Measurements from ENCODE around the gene FRMPD4.

Gene FRMPD4

GRCh38 chrX:12360383-12360782 lies 222.1 kb downstream of the FRMPD4 start:
- Histone ChIP-seq H2AFZ (ENCODE audit: low read length, unreplicated experiment) (peak overlapping the region; percentile 91), H3K4me1 (ENCODE audit: control insufficient read depth, insufficient read depth, low read length, unreplicated experiment) (peaks cover 30% of the 10 kb centered on the region), H3K27me3 (ENCODE audit: insufficient read depth, low read length) (no peaks in the 10 kb centered on the region), H3K36me3 (ENCODE audit: insufficient read depth, low read length) (no peaks in the 10 kb centered on the region), H3K4me3 (ENCODE audit: low read depth, low read length) (peak overlapping the region; percentile 60; the same call in 1 of the 2 replicates), H3K27ac (ENCODE audit: low read depth, low read length) (peak overlapping the region; percentile 100), H3K79me2 (ENCODE audit: control insufficient read depth, insufficient read depth, low read length, unreplicated experiment) (no peaks in the 10 kb centered on the region)

- Histone ChIP-seq H3K36me3 (ENCODE audit: insufficient read depth, low read length) (no peaks in the 10 kb centered on the region), H3K27ac (ENCODE audit: low read depth, low read length) (peak overlapping the region; percentile 100), H3K79me2 (ENCODE audit: control insufficient read depth, insufficient read depth, low read length, unreplicated experiment) (no peaks in the 10 kb centered on the region), H3K4me3 (ENCODE audit: low read depth, low read length) (peak overlapping the region; percentile 60; the same call in 1 of the 2 replicates), H3K27me3 (ENCODE audit: insufficient read depth, low read length) (no peaks in the 10 kb centered on the region), H2AFZ (ENCODE audit: low read length, unreplicated experiment) (peak overlapping the region; percentile 91), H3K4me1 (ENCODE audit: control insufficient read depth, insufficient read depth, low read length, unreplicated experiment) (peaks cover 32% of the 10 kb centered on the region)
Observed at GRCh38 chrX:12360986-12361598, 222.8 kb downstream of the FRMPD4 start.

- no peaks in the 10 kb centered on the region for H3K27me3 ChIP-seq (ENCODE audit: insufficient read depth, low read length)
- no peak overlapping the region for H3K27ac ChIP-seq (ENCODE audit: low read depth, low read length)
- peaks cover 31% of the 10 kb centered on the region for H3K4me1 ChIP-seq (ENCODE audit: control insufficient read depth, insufficient read depth, low read length, unreplicated experiment)
- H3K4me3 ChIP-seq (ENCODE audit: low read depth, low read length): no peak overlapping the region
- no peak overlapping the region for H2AFZ ChIP-seq (ENCODE audit: low read length, unreplicated experiment)
- no peaks in the 10 kb centered on the region for H3K79me2 ChIP-seq (ENCODE audit: control insufficient read depth, insufficient read depth, low read length, unreplicated experiment)
- H3K36me3 ChIP-seq (ENCODE audit: insufficient read depth, low read length): no peaks in the 10 kb centered on the region
Observed at GRCh38 chrX:12363216-12363615, 224.9 kb downstream of the FRMPD4 start.

GRCh38 chrX:12366440-12366839 lies 228.2 kb downstream of the FRMPD4 start:
- Histone ChIP-seq H3K27ac (ENCODE audit: low read depth, low read length) (no peak overlapping the region), H3K36me3 (ENCODE audit: insufficient read depth, low read length) (no peaks in the 10 kb centered on the region), H3K27me3 (ENCODE audit: insufficient read depth, low read length) (no peaks in the 10 kb centered on the region), H3K4me3 (ENCODE audit: low read depth, low read length) (no peak overlapping the region), H3K79me2 (ENCODE audit: control insufficient read depth, insufficient read depth, low read length, unreplicated experiment) (no peaks in the 10 kb centered on the region), H3K4me1 (ENCODE audit: control insufficient read depth, insufficient read depth, low read length, unreplicated experiment) (peaks cover 25% of the 10 kb centered on the region), H2AFZ (ENCODE audit: low read length, unreplicated experiment) (no peak overlapping the region)

GRCh38 chrX:12367254-12367653 lies 229.0 kb downstream of the FRMPD4 start:
- Histone ChIP-seq H3K27me3 (ENCODE audit: insufficient read depth, low read length) (no peaks in the 10 kb centered on the region), H3K27ac (ENCODE audit: low read depth, low read length) (no peak overlapping the region), H3K4me1 (ENCODE audit: control insufficient read depth, insufficient read depth, low read length, unreplicated experiment) (peaks cover 29% of the 10 kb centered on the region), H3K79me2 (ENCODE audit: control insufficient read depth, insufficient read depth, low read length, unreplicated experiment) (no peaks in the 10 kb centered on the region), H3K36me3 (ENCODE audit: insufficient read depth, low read length) (no peaks in the 10 kb centered on the region), H3K4me3 (ENCODE audit: low read depth, low read length) (no peak overlapping the region), H2AFZ (ENCODE audit: low read length, unreplicated experiment) (no peak overlapping the region)

- H2AFZ ChIP-seq (ENCODE audit: low read length, unreplicated experiment): peak overlapping the region; percentile 21
- H3K27ac ChIP-seq (ENCODE audit: low read depth, low read length): peak overlapping the region; percentile 79
- no peaks in the 10 kb centered on the region for H3K27me3 ChIP-seq (ENCODE audit: insufficient read depth, low read length)
- H3K4me3 ChIP-seq (ENCODE audit: low read depth, low read length): peak overlapping the region; percentile 60; the same call in 1 of the 2 replicates
- no peaks in the 10 kb centered on the region for H3K79me2 ChIP-seq (ENCODE audit: control insufficient read depth, insufficient read depth, low read length, unreplicated experiment)
- H3K4me1 ChIP-seq (ENCODE audit: control insufficient read depth, insufficient read depth, low read length, unreplicated experiment): peaks cover 34% of the 10 kb centered on the region
- H3K36me3 ChIP-seq (ENCODE audit: insufficient read depth, low read length): no peaks in the 10 kb centered on the region
Observed at GRCh38 chrX:12370497-12370986, 232.3 kb downstream of the FRMPD4 start.

GRCh38 chrX:12372111-12372510 lies 233.8 kb downstream of the FRMPD4 start:
- peaks cover 26% of the 10 kb centered on the region for H3K4me1 ChIP-seq (ENCODE audit: control insufficient read depth, insufficient read depth, low read length, unreplicated experiment)

GRCh38 chrX:12374286-12374685 lies 236.0 kb downstream of the FRMPD4 start:
- no peaks in the 10 kb centered on the region for H3K79me2 ChIP-seq (ENCODE audit: control insufficient read depth, insufficient read depth, low read length, unreplicated experiment)

More at GRCh38 chrX:12372111-12372510, 233.8 kb downstream of the FRMPD4 start:
- Histone ChIP-seq H3K27me3 (ENCODE audit: insufficient read depth, low read length) (no peaks in the 10 kb centered on the region), H3K79me2 (ENCODE audit: control insufficient read depth, insufficient read depth, low read length, unreplicated experiment) (no peaks in the 10 kb centered on the region), H3K36me3 (ENCODE audit: insufficient read depth, low read length) (no peaks in the 10 kb centered on the region), H2AFZ (ENCODE audit: low read length, unreplicated experiment) (peak overlapping the region; percentile 40), H3K4me3 (ENCODE audit: low read depth, low read length) (peak overlapping the region; percentile 60; the same call in 1 of the 2 replicates), H3K27ac (ENCODE audit: low read depth, low read length) (peak overlapping the region; percentile 79)

GRCh38 chrX:12378253-12378652 lies 240.0 kb downstream of the FRMPD4 start:
- H2AFZ ChIP-seq (ENCODE audit: low read length, unreplicated experiment): no peak overlapping the region
- H3K4me1 ChIP-seq (ENCODE audit: control insufficient read depth, insufficient read depth, low read length, unreplicated experiment): peaks cover 13% of the 10 kb centered on the region
- H3K79me2 ChIP-seq (ENCODE audit: control insufficient read depth, insufficient read depth, low read length, unreplicated experiment): no peaks in the 10 kb centered on the region
- no peak overlapping the region for H3K4me3 ChIP-seq (ENCODE audit: low read depth, low read length)
- H3K27me3 ChIP-seq (ENCODE audit: insufficient read depth, low read length): no peaks in the 10 kb centered on the region
- H3K36me3 ChIP-seq (ENCODE audit: insufficient read depth, low read length): no peaks in the 10 kb centered on the region
- no peak overlapping the region for H3K27ac ChIP-seq (ENCODE audit: low read depth, low read length)

More at GRCh38 chrX:12374286-12374685, 236.0 kb downstream of the FRMPD4 start:
- Histone ChIP-seq H3K27me3 (ENCODE audit: insufficient read depth, low read length) (no peaks in the 10 kb centered on the region), H3K27ac (ENCODE audit: low read depth, low read length) (no peak overlapping the region), H3K4me3 (ENCODE audit: low read depth, low read length) (no peak overlapping the region), H3K4me1 (ENCODE audit: control insufficient read depth, insufficient read depth, low read length, unreplicated experiment) (peaks cover 34% of the 10 kb centered on the region), H3K36me3 (ENCODE audit: insufficient read depth, low read length) (no peaks in the 10 kb centered on the region), H2AFZ (ENCODE audit: low read length, unreplicated experiment) (no peak overlapping the region)

- H2AFZ ChIP-seq (ENCODE audit: low read length, unreplicated experiment): no peak overlapping the region
- no peaks in the 10 kb centered on the region for H3K79me2 ChIP-seq (ENCODE audit: control insufficient read depth, insufficient read depth, low read length, unreplicated experiment)
- H3K27me3 ChIP-seq (ENCODE audit: insufficient read depth, low read length): no peaks in the 10 kb centered on the region
- no peak overlapping the region for H3K4me3 ChIP-seq (ENCODE audit: low read depth, low read length)
- peaks cover 13% of the 10 kb centered on the region for H3K4me1 ChIP-seq (ENCODE audit: control insufficient read depth, insufficient read depth, low read length, unreplicated experiment)
- no peak overlapping the region for H3K27ac ChIP-seq (ENCODE audit: low read depth, low read length)
- H3K36me3 ChIP-seq (ENCODE audit: insufficient read depth, low read length): no peaks in the 10 kb centered on the region
Observed at GRCh38 chrX:12378706-12379105, 240.4 kb downstream of the FRMPD4 start.

- no peaks in the 10 kb centered on the region for H3K36me3 ChIP-seq (ENCODE audit: insufficient read depth, low read length)
- H3K79me2 ChIP-seq (ENCODE audit: control insufficient read depth, insufficient read depth, low read length, unreplicated experiment): no peaks in the 10 kb centered on the region
- H2AFZ ChIP-seq (ENCODE audit: low read length, unreplicated experiment): no peak overlapping the region
- no peak overlapping the region for H3K27ac ChIP-seq (ENCODE audit: low read depth, low read length)
- H3K27me3 ChIP-seq (ENCODE audit: insufficient read depth, low read length): no peaks in the 10 kb centered on the region
- no peak overlapping the region for H3K4me3 ChIP-seq (ENCODE audit: low read depth, low read length)
- peaks cover 13% of the 10 kb centered on the region for H3K4me1 ChIP-seq (ENCODE audit: control insufficient read depth, insufficient read depth, low read length, unreplicated experiment)
Observed at GRCh38 chrX:12379671-12380070, 241.4 kb downstream of the FRMPD4 start.
